ENCODE results near the gene PDCD4. TPM values are rescaled to one million over a fixed set of nuclear protein-coding genes. Genes with fewer than 3 reads are reported as not detected.
A peak's percentile ranks its signal among the peaks of the same experiment; 100 is the strongest.

Gene PDCD4
- total and polyA plus RNA-seq, 2 of the 13 experiments (the other 11 are each of a cell fraction or from before 2014, with no cell fraction given): 22.8 to 56.2 TPM

GRCh38 chr10:110857265-110858171 is 14.2 kb upstream of the PDCD4 start (continued):
- TF ChIP-seq ZNF503 (CRISPR knock-in tag; IDR thresholded peaks at IDR 0.05) (peak; percentile 60; the same call in 1 of the 2 replicates), ZNF230 (CRISPR knock-in tag; IDR thresholded peaks at IDR 0.05) (no peak), ZSCAN21 (CRISPR knock-in tag; IDR thresholded peaks at IDR 0.05; ENCODE audit: borderline replicate concordance) (no peak), HMG20A (CRISPR knock-in tag; IDR thresholded peaks at IDR 0.05; ENCODE audit: borderline replicate concordance) (peak; percentile 68; the same call in 1 of the 2 replicates), ZNF749 (CRISPR knock-in tag; IDR thresholded peaks at IDR 0.05; ENCODE audit: borderline replicate concordance) (no peak), JUNB (CRISPR knock-in tag; IDR thresholded peaks at IDR 0.05; ENCODE audit: borderline replicate concordance) (no peak), DRAP1 (CRISPR knock-in tag; IDR thresholded peaks at IDR 0.05) (no peak), CCDC6 (CRISPR knock-in tag; IDR thresholded peaks at IDR 0.05) (0 out of 2 replicates have a peak, but pooled peaks have one; percentile 36), REL (CRISPR knock-in tag; conservative IDR thresholded peaks at IDR 0.05) (no peak), ZNF282 (IDR thresholded peaks at IDR 0.05; ENCODE audit: partially characterized antibody) (no peak), ZNF343 (CRISPR knock-in tag; IDR thresholded peaks at IDR 0.05) (no peak), MIXL1 (CRISPR knock-in tag; IDR thresholded peaks at IDR 0.05) (0 out of 2 replicates have a peak, but pooled peaks have one; percentile 25), ZNF614 (CRISPR knock-in tag; IDR thresholded peaks at IDR 0.05; ENCODE audit: borderline replicate concordance) (0 out of 2 replicates have a peak, but pooled peaks have one; percentile 50), ZNF878 (CRISPR knock-in tag; IDR thresholded peaks at IDR 0.05) (no peak), STAT6 (CRISPR knock-in tag; IDR thresholded peaks at IDR 0.05; ENCODE audit: borderline replicate concordance) (no peak), SKI (IDR thresholded peaks at IDR 0.05; ENCODE audit: partially characterized antibody) (no peak), ZBTB3 (CRISPR knock-in tag; IDR thresholded peaks at IDR 0.05; ENCODE audit: borderline replicate concordance, low read depth) (no peak), ZNF501 (CRISPR knock-in tag; IDR thresholded peaks at IDR 0.05) (0 out of 2 replicates have a peak, but pooled peaks have one; percentile 15), ZNF713 (CRISPR knock-in tag; IDR thresholded peaks at IDR 0.05) (no peak), MTA3 (CRISPR knock-in tag; IDR thresholded peaks at IDR 0.05) (no peak), DNMT1 (CRISPR knock-in tag; IDR thresholded peaks at IDR 0.05) (no peak), SAP130 (CRISPR knock-in tag; IDR thresholded peaks at IDR 0.05; ENCODE audit: low read depth) (peak; percentile 74), ZSCAN20 (CRISPR knock-in tag; IDR thresholded peaks at IDR 0.05; ENCODE audit: borderline replicate concordance) (no peak), WIZ (CRISPR knock-in tag; IDR thresholded peaks at IDR 0.05) (no peak), NFKB2 (CRISPR knock-in tag; IDR thresholded peaks at IDR 0.05; ENCODE audit: borderline replicate concordance) (no peak)
